SK-N-MC (cell line): ENCODE measurements around the gene DGCR2.
"Not testable (repeated sequence)": the region's sequence is repeated elsewhere in the genome, so short reads cannot be mapped to it uniquely, and the experiment has no call there.

Experiments
- DNase-seq: peaks from one replicate; pipeline ENCODE4 v3.0.0-alpha.2; 2011; ENCODE audit warnings: low read depth, low spot score
- H3K27ac ChIP-seq: fragments of 200-600 bp; sonication (generic); 2 replicates; pipeline ENCODE4 v1.5.1; 2016; ENCODE audit warnings: mixed run types
- H3K36me3 ChIP-seq: fragments of 200-600 bp; sonication (generic); 2 replicates; pipeline ENCODE4 v1.6.1; 2017; ENCODE audit warnings: antibody characterized with exemption, low read length, mixed read lengths; ENCODE audit not compliant: insufficient read depth
- H3K4me3 ChIP-seq: fragments of 200-600 bp; sonication (generic); 2 replicates; pipeline ENCODE4 v1.5.1; 2016
- H3K9ac ChIP-seq: fragments of 200-600 bp; sonication (generic); 2 replicates; pipeline ENCODE4 v1.8.0; 2017; ENCODE audit warnings: mixed run types, mixed read lengths; ENCODE audit not compliant: insufficient read length
- H3K9me3 ChIP-seq: fragments of 200-600 bp; sonication (generic); 2 replicates; pipeline ENCODE4 v1.6.1; 2017; ENCODE audit warnings: low read depth, mild to moderate bottlenecking, antibody characterized with exemption, low read length, moderate library complexity, mixed read lengths
- EZH2 ChIP-seq: fragments of 200-600 bp; sonication (generic); IDR thresholded peaks from one replicate; pipeline ENCODE4 v1.6.1; 2017; ENCODE audit warnings: antibody characterized with exemption
- FOXP2 ChIP-seq: optimal IDR thresholded peaks from 2 replicates; pipeline ENCODE3; 2011; ENCODE audit warnings: mild to moderate bottlenecking, moderate library complexity; ENCODE audit not compliant: insufficient read depth; ENCODE audit errors: extremely low read length, control extremely low read depth
- POLR2AphosphoS5 ChIP-seq: IDR thresholded peaks from 2 replicates; pipeline ENCODE4 v1.6.1; 2012; ENCODE audit warnings: mild to moderate bottlenecking, low read depth, low read length, borderline replicate concordance

Gene DGCR2, protein sequence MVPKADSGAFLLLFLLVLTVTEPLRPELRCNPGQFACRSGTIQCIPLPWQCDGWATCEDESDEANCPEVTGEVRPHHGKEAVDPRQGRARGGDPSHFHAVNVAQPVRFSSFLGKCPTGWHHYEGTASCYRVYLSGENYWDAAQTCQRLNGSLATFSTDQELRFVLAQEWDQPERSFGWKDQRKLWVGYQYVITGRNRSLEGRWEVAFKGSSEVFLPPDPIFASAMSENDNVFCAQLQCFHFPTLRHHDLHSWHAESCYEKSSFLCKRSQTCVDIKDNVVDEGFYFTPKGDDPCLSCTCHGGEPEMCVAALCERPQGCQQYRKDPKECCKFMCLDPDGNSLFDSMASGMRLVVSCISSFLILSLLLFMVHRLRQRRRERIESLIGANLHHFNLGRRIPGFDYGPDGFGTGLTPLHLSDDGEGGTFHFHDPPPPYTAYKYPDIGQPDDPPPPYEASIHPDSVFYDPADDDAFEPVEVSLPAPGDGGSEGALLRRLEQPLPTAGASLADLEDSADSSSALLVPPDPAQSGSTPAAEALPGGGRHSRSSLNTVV

DNA sequence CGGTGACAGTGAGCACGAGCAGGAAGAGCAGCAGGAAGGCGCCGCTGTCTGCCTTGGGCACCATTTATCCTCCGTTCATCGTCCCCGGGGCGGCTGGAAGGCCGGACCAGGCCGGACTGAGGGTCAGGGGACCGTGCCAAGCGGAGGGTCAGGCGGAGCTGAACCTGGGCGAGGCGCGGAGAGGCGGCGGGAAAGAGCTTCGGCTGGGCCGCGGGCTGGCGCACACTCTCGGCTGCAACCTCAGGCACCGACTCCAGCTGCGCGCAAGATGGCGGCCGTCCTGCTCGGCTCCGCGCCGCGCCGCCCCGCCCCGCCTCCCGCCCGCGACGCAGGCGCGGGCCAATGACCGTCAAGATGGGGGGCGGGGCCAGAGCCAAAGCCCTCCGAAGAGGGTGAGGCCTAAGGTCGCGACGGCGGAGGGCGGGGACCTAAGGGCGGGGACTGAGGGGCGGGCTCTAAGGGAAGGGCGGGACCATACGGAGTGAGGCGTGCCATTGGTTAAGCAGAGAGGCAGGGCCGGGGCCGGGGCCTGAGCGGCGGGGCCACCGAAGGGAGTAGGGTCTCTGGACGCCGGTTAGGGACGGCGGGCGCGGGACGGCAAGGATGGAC lies at the start of gene DGCR2:
DGCR2 (minus strand) TSS at position 270 of the 609 bp plus-strand sequence; CDS start at position 64, 206 bp downstream.
- TF ChIP-seq POLR2AphosphoS5 (peak; percentile 73; the same call in 1 of the 2 replicates), FOXP2 (no peak)

DNA sequence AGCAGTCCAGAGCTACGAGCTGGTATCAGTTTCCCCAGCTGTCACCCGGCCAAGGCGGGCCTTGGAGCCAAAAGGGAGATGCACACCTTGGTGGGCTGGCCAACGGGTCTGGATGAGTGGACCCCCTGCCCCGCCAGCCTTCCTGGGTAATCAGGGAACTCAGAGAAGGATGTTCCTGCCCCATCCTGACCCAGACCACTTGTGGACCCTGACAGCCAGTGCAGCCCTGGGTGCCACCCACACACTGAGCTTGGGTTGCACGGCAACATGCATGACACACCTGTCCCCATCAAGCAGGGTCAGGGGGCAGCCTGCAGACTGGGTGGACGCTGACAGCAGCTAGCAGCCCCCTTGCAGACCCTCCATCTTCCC lies 47.7 kb upstream of the DGCR2 start:
- Histone ChIP-seq H3K9me3 (no peaks in the 10 kb centered on the region), H3K36me3 (no peaks in the 10 kb centered on the region), H3K27ac (no peak overlapping the region), H3K4me3 (peak overlapping the region; percentile 63), H3K9ac (no peak overlapping the region)
- no peak for DNase-seq
- no peak for TF ChIP-seq POLR2AphosphoS5
- no peak for TF ChIP-seq FOXP2
- TF ChIP-seq EZH2: no peak

More for the DNA sequence above, at the start of gene DGCR2:
- Histone ChIP-seq H3K9ac (peak within 1 kb of the TSS; percentile 95), H3K36me3 (no peaks in the 10 kb centered on the region; the same call in 1 of the 2 replicates), H3K27ac (no peak within 1 kb of the TSS), H3K9me3 (no peaks in the 10 kb centered on the region), H3K4me3 (peak within 1 kb of the TSS; percentile 97)
- DNase-seq: peak; percentile 58

DNA sequence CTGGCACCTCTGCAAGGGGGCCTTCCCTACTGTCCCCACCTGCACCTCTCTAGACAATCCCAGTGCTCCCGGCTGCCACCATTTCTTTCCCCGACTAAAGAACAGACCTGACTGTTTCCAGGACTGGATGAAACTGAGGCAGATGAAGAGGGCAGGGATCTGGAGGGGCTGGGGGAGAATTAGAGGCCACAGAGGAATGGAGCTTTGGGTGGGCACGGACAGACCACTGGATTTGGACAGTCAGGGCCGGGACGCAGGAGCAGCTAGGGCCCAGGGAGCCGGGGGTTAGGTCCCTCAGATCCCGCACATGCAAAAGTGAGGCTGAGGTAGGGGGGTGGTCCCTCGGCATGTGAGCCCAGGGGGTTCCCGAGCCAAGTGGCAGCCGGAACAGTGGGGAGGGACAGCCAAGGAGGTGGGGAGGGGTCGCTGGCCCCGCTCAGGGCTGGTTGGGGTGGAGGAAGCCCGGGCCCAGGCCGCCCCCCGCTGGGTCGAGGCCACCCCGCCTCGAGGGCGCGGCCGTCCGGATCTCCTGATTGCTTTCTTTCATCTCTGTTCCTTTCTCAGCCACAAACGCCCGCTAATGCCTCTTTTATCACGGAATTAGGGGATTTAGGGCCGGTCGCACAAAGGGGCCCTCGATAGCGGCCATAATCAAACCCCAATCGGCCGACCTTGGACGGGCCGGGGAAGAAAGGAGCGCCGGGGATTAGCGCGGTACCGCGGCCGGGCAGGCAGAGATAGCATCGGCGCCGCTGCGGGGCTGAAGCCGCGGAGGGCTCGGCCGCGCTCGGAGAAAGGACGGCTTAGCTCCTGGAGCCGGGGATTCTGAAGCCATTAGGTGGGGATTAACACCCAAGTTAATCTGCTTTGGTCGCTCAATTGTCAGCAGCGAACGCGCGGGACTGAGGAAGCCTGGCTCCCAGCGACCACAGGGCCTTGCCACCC lies 47.1 kb upstream of the DGCR2 start:
- peak overlapping the region; percentile 63 for H3K4me3 ChIP-seq
- peak overlapping the region; percentile 47 for H3K9ac ChIP-seq
- TF ChIP-seq FOXP2: no peak
- peak; percentile 69 for TF ChIP-seq EZH2
- TF ChIP-seq POLR2AphosphoS5: no peak
- H3K36me3 ChIP-seq: no peaks in the 10 kb centered on the region
- H3K27ac ChIP-seq: no peak overlapping the region
- H3K9me3 ChIP-seq: no peaks in the 10 kb centered on the region
- DNase-seq: no peak

DNA sequence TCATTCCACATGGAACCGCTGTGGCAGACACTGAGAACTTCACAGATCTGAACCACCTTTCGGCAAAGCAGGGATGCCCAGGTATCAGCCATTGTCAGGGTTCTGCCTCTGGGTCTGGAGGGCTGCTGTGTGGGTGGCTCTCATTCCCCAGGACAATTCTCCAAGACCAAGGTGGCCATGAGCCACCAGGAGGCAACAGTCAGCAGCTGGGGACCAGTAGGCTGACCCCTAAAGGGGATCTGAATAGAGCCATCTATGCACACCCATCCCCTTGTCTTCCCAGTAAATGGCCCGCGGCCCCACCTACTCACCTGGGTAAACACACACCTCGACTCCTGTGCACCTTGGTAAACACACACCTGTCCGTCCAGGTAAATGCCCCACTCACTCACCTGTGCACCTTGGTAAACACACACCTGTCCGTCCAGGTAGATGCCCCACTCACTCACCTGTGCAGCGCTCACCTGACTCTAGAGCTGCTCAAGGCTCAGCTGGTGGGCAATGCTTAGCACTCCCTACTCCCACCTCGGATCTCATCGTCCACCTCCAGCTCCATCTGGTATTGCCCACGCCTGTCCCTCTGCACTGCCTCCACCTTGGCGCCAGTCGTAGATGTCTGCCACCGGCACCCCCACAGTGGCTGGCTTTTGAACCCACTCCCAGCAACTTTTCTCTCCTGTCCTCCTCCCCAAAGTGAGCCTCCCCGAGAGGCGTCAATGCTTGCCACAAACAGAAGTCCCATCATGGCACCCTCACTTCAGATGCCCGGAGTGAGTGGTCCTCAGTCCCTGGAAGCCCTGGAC lies 46.1 kb upstream of the DGCR2 start:
- no peak for DNase-seq
- Histone ChIP-seq H3K9me3 (no peaks in the 10 kb centered on the region), H3K9ac (no peak overlapping the region), H3K36me3 (no peaks in the 10 kb centered on the region), H3K27ac (no peak overlapping the region), H3K4me3 (no peak overlapping the region)
- TF ChIP-seq FOXP2 (no peak), EZH2 (no peak), POLR2AphosphoS5 (no peak)

DNA sequence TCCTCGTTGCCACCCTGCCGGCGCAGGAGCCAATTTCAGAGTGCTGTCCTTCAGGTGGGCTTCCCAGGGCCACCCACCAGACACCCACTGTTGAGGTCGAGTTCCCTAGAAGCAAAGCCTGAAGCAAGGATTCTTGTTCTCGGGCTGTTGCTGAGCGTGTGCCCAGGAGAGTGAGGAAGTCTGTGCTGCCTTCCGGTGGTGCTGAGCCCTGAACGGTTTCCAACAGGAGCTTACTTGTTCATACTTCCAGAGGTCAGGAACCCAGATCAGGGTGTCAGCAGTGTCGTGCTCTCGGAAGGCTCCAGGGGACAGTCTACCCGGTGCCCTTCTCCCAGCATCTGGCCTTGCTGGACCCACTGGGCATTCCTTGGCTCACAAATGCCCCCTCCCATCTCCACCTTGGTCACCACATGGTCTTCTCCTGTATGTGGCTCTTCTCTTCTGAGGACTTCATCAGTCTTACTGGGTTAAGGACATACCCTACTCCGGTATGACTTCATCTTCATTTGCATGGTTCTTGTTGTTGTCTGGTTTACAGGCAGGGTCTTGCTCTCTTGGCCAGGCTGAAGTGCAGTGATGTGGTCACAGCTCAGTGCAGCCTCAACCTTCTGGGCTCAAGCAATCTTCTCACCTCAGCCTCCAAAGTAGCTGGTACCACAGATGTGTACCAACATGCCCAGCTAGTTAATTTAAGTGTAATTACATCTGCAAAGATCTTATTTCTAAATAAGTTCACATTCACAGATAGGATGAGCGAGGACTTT lies 45.1 kb upstream of the DGCR2 start:
- H3K9me3 ChIP-seq: no peaks in the 10 kb centered on the region
- TF ChIP-seq POLR2AphosphoS5 (no peak), FOXP2 (no peak), EZH2 (no peak)
- H3K36me3 ChIP-seq: no peaks in the 10 kb centered on the region
- no peak overlapping the region for H3K27ac ChIP-seq
- no peak overlapping the region for H3K9ac ChIP-seq
- no peak for DNase-seq
- no peak overlapping the region for H3K4me3 ChIP-seq

DNA sequence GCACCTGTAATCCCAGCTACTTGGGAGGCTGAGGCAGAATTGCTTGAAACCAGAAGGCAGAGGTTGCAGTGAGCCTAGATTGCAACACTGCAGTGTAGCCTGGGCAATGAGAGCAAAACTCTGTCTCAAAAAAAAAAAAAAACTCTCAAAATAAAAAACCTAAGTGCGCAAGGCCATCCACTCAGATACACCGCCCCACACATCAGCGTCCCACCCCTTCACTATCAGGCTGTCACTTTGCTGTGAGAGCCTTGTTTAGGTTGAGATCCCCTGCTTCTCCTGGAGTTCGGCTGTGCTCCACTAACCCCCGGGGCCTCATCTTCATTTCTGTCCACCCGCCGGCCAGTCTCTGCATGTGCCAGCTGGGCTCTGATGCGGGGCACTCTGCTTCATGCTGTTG lies 44.2 kb upstream of the DGCR2 start:
- Histone ChIP-seq H3K9ac (no peak overlapping the region), H3K9me3 (no peaks in the 10 kb centered on the region), H3K36me3 (no peaks in the 10 kb centered on the region), H3K27ac (no peak overlapping the region), H3K4me3 (no peak overlapping the region)
- TF ChIP-seq POLR2AphosphoS5 (no peak), EZH2 (no peak), FOXP2 (no peak)
- DNase-seq: no peak

DNA sequence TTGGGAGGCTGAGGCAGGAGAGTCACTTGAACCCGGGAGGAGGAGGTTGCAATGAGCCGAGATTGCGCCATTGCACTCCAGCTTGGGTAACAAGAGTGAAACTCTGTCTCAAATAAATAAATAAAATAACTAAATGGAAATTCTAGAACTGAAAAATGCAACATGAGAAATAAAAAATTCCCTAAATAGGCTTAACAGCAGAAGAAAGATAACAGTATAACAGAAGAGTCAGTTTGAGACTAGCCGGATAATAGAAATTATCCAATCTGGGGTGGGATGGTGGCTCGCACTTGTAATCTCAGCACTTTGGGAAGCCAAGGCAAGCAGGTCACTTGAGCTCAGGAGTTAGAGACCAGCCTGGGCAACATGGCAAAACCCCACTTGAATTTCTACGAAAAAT lies 42.2 kb upstream of the DGCR2 start:
- H3K36me3 ChIP-seq: no peaks in the 10 kb centered on the region
- TF ChIP-seq FOXP2 (no peak), POLR2AphosphoS5 (no peak), EZH2 (no peak)
- no peak for DNase-seq
- H3K9me3 ChIP-seq: no peaks in the 10 kb centered on the region
- no peak overlapping the region for H3K9ac ChIP-seq
- H3K4me3 ChIP-seq: no peak overlapping the region
- H3K27ac ChIP-seq: no peak overlapping the region

DNA sequence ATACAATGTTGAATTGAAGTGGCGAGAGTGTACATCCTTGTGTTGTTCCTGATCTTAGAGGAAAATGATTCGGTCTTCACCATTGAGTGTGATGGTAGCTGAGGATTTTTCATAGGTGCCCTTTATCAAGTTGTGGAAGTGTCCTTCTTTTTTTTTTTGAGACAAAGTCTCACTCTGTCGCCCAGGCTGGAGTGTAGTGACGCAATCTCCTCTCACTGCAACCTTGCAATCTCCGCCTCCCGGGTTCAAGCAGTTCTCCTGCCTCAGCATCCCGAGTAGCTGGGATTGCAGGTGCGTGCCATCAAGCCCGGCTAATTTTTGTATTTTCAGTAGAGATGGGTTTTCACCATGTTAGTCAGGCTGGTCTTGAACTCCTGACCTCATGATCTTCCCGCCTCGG lies 36.4 kb upstream of the DGCR2 start:
- not testable (repeated sequence) for H3K27ac ChIP-seq, H3K4me3 ChIP-seq, H3K9me3 ChIP-seq, H3K9ac ChIP-seq, H3K36me3 ChIP-seq, DNase-seq

DNA sequence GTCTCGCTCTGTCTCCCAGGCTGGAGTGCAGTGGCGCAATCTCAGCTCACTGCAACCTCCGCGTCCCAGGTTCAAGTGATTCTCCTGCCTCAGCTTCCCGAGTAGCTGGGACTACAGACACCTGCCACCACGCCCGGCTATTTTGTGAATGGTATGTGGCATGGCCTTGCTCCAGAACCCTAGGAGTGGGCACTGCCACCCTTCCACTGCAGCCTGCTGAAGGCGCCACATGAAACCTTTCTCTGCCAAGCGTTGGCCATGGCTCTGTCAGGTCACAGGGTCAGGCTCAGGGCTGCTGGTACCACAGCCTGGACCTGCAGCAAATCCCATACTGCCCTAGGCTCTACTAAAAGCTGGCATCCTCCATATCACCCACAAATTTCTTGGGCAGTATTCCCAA lies 33.9 kb upstream of the DGCR2 start:
- not testable (repeated sequence) for H3K36me3 ChIP-seq, H3K27ac ChIP-seq, H3K9me3 ChIP-seq, DNase-seq, H3K4me3 ChIP-seq, H3K9ac ChIP-seq
